ENCODE data around the gene SEMA3G. TPM values are rescaled to one million over a fixed set of nuclear protein-coding genes. Genes with fewer than 3 reads are reported as not detected.

Gene SEMA3G
- total and polyA plus RNA-seq, 2 experiments from 2014 or later = 0.47 to 2.5 TPM

DNA sequence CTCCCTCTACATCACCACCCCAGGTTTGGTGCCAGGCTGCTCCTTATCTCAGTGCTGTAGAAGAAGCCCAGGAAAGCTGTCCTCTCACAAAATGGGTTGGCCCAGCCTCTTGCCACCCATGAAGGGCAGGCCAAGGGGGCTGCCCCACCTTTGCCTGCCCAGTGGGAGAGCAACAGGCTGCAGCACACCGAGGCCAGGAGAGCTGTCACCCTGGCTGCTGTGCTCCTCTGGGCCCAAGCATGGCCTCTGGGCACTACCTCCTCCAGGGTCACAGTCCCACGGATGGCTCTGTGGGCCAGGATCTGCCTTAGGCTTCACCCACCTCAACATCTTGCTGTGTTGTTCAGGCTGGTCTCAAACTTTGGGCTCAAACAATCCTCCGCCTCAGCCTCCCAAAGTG lies 43.8 kb upstream of the SEMA3G start:
- H3K9me2 ChIP-seq (ENCODE audit: insufficient read depth) = no peaks in the 10 kb centered on the region
- 0 out of 2 replicates have a peak, but pooled peaks cover 4% of the 10 kb centered on the region for H3K36me3 ChIP-seq (ENCODE audit: insufficient read depth)
- H3K4me1 Mint-ChIP-seq = peaks cover 3% of the 10 kb centered on the region; the same call in 1 of the 3 replicates
- H3K4me3 ChIP-seq = no peak overlapping the region
- no peaks in the 10 kb centered on the region for H3K27me3 ChIP-seq (ENCODE audit: insufficient read depth)
- no peaks in the 10 kb centered on the region for H3K79me2 ChIP-seq (replicated peaks; ENCODE audit: insufficient read depth)
- no peaks in the 10 kb centered on the region for H3K4me1 ChIP-seq (ENCODE audit: insufficient read depth)
- no peak for ATAC-seq
- no peak overlapping the region for H3K27ac ChIP-seq (ENCODE audit: low read depth)
- peaks cover 16% of the 10 kb centered on the region for H3K27me3 Mint-ChIP-seq (ENCODE audit: insufficient read depth, low read depth, poor library complexity)
- H3K36me3 Mint-ChIP-seq (ENCODE audit: low read depth) = peaks cover 51% of the 10 kb centered on the region
- no peak overlapping the region for H3K4me2 ChIP-seq
- no peaks in the 10 kb centered on the region for H3F3A ChIP-seq (replicated peaks; ENCODE audit: low read depth)
- no peaks in the 10 kb centered on the region for H3K9me3 Mint-ChIP-seq
- no peak overlapping the region for H3K4me3 Mint-ChIP-seq
- H3K27ac Mint-ChIP-seq = no peak overlapping the region
- no peak overlapping the region for H2AFZ ChIP-seq
- TF ChIP-seq CTCF (conservative IDR thresholded peaks at IDR 0.05; ENCODE audit: low read depth in 2 of 2) (no peak), ZNF114 (CRISPR knock-in tag; IDR thresholded peaks at IDR 0.05) (no peak), REST (IDR thresholded peaks at IDR 0.05; ENCODE audit: unreplicated experiment) (no peak)
- TF ChIP-seq, protein P1, sequence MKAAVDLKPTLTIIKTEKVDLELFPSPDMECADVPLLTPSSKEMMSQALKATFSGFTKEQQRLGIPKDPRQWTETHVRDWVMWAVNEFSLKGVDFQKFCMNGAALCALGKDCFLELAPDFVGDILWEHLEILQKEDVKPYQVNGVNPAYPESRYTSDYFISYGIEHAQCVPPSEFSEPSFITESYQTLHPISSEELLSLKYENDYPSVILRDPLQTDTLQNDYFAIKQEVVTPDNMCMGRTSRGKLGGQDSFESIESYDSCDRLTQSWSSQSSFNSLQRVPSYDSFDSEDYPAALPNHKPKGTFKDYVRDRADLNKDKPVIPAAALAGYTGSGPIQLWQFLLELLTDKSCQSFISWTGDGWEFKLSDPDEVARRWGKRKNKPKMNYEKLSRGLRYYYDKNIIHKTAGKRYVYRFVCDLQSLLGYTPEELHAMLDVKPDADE (IDR thresholded peaks at IDR 0.05) = no peak
- peaks cover 4% of the 10 kb centered on the region; the same call in 1 of the 2 replicates for H4K20me1 ChIP-seq (replicated peaks; ENCODE audit: insufficient read depth)
- DNase-seq (ENCODE audit: low spot score) = no peak

- Mint-ChIP-seq H3K4me3 (no peak overlapping the region), H3K36me3 (ENCODE audit: low read depth) (peaks cover 52% of the 10 kb centered on the region), H3K27me3 (ENCODE audit: insufficient read depth, low read depth, poor library complexity) (peaks cover 16% of the 10 kb centered on the region), H3K4me1 (peaks cover 3% of the 10 kb centered on the region; the same call in 1 of the 3 replicates), H3K27ac (no peak overlapping the region; the same call in 1 of the 2 replicates), H3K9me3 (no peaks in the 10 kb centered on the region)
- H3F3A ChIP-seq (replicated peaks; ENCODE audit: low read depth) = no peaks in the 10 kb centered on the region
- no peaks in the 10 kb centered on the region for H3K27me3 ChIP-seq (ENCODE audit: insufficient read depth)
- 0 out of 2 replicates have a peak, but pooled peaks cover 4% of the 10 kb centered on the region for H3K36me3 ChIP-seq (ENCODE audit: insufficient read depth)
- ATAC-seq (no peak), DNase-seq (ENCODE audit: low spot score) (no peak)
- no peak overlapping the region for H3K4me3 ChIP-seq
- no peak overlapping the region for H3K4me2 ChIP-seq
- no peak overlapping the region for H2AFZ ChIP-seq
- TF ChIP-seq ZNF331 (CRISPR knock-in tag; IDR thresholded peaks at IDR 0.05; ENCODE audit: low read depth) (no peak), CTCF (conservative IDR thresholded peaks at IDR 0.05; ENCODE audit: low read depth in 2 of 2) (no peak)
- no peak overlapping the region for H3K27ac ChIP-seq (ENCODE audit: low read depth)
- no peaks in the 10 kb centered on the region; the same call in 1 of the 2 replicates for H3K79me2 ChIP-seq (replicated peaks; ENCODE audit: insufficient read depth)
- H3K9me2 ChIP-seq (ENCODE audit: insufficient read depth) = no peaks in the 10 kb centered on the region
- no peaks in the 10 kb centered on the region for H3K4me1 ChIP-seq (ENCODE audit: insufficient read depth)
- H4K20me1 ChIP-seq (replicated peaks; ENCODE audit: insufficient read depth) = peaks cover 8% of the 10 kb centered on the region; the same call in 1 of the 2 replicates
Measured at GRCh38 chr3:52487788-52488691, 43.1 kb upstream of the SEMA3G start.

Data from GM23338 (cell line).